GM21367 (cell line): ENCODE results near the gene TGFB3.
A peak's percentile ranks its signal among the peaks of the same experiment; 100 is the strongest.
"Not testable (repeated sequence)": the region's sequence is repeated elsewhere in the genome, so short reads cannot be mapped to it uniquely, and the experiment has no call there.

Experiments used
- ATAC-seq: cut with Tn5 transposase; IDR thresholded peaks from one replicate; pipeline ENCODE4 v1.9.1; 2021; ENCODE audit not compliant: unreplicated experiment

TGFB3 gene

GRCh38 chr14:75981426-75982265 is at the start of gene TGFB3:
Gene TGFB3, minus strand, starts transcription at chr14:75981995. Its CDS starts 1,102 bp downstream, at chr14:75980893.
- ATAC-seq, result peak; percentile 27

GRCh38 chr14:76024211-76024907 is 42.6 kb upstream of the TGFB3 start:
- ATAC-seq, result no peak

- no peak for ATAC-seq
These were observed 42.0 kb upstream of the TGFB3 start for GRCh38 chr14:76023757-76024156.

- ATAC-seq, result no peak
These were observed 41.2 kb upstream of the TGFB3 start for GRCh38 chr14:76022991-76023390.

DNA sequence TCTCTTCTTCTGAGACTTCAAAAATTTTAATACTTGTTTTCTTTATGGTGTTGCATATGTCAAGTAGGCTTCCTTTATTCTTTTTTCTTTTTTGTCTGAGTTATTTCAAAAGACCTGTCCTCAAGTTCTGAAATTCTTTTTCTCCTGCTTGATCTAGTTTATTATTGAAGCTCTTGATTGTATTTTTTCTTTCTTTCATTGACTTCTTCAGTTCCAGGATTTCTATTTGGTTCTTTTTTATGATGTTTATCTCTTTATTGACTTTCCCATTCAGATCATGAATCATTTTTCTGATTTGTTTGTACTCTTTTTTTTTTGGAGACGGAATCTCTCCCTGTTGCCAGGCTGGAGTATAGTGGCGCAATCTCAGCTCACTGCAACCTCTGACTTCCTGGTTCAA is 37.9 kb upstream of the TGFB3 start:
- ATAC-seq, result no peak

- no peak for ATAC-seq
These were observed 33.9 kb upstream of the TGFB3 start for GRCh38 chr14:76015668-76016067.

DNA sequence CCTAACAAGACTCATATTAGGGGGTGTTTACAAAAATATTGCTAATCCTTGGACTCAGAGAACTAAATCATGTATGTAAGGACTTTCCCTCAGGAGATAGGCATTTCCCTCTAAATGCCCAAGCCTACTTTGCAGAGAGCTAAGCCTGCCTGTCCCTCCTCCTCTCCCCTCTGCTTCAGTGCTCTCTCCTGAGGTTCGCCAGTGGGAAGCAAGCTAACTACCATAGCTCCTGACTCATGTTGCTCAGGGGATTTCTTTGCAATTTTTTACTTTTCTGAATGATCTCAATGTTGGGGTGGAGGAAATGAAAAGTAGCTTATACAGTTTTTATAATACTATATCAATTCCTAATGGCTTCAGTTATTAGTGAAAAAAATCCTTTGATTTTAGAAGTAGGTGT is 33.4 kb upstream of the TGFB3 start:
- no peak for ATAC-seq

- no peak for ATAC-seq
These were observed 30.6 kb upstream of the TGFB3 start for GRCh38 chr14:76012354-76012753.

GRCh38 chr14:76011930-76012329 is 30.1 kb upstream of the TGFB3 start:
- no peak for ATAC-seq

DNA sequence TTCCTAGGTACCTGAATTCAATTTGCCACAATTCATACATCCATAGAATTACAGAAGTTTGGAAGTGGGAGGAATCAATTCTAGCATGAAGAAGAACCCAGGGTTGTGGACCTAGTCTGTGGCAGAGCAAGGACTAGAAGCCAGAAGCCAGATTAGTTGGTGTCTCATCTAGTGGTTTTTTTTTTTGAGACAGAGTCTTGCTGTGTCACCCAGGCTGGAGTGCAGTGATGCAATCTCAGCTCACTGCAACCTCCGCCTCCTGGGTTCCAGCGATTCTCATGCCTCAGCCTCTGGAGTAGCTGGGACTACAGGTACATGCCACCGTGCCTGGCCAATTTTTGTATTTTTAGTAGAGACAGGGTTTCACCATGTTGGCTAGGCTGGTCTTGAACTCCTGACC is 27.8 kb upstream of the TGFB3 start:
- not testable (repeated sequence) for ATAC-seq

GRCh38 chr14:76007852-76008251 is 26.1 kb upstream of the TGFB3 start:
- ATAC-seq, result no peak

DNA sequence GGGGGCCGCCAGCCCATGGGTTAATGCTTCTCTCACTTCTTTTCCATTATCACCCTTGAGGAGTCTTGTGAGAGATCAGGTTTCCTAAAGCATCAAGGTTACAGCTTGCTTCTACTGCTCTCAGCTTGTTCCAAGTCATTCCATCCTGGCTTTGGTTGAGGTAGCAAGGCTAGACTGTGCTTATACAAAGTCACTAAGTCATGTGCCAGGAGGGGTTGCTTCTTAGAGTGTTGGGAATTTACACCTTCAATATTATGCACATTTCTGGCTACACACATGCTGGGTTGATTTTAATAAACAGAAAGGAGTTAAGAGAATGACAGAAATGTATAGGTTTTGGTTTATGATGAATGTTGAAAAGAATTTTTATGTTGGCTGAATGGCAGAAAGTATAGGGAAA is 25.6 kb upstream of the TGFB3 start:
- ATAC-seq, result no peak

DNA sequence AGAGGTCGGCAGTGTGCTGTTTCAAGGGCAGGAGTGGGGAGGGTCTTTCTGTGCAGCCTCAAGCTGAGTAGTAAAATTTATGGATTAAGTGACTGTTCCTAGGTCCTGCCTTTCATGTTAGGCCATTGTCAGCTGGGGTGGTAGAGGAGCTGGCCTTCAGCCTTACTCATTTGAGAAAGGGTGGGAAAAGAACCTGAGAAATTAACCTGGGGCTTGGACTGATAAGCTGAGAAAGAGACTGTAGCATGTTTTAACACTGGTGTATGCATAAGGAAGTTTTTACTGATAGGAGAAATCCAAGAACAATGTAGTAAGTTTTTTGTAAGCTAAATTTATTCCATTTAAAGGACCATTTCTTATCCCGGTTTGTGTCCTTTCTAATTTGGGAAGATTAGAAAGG is 24.5 kb upstream of the TGFB3 start:
- no peak for ATAC-seq

- ATAC-seq, result no peak
These were observed 20.6 kb upstream of the TGFB3 start for GRCh38 chr14:76002383-76002782.

GRCh38 chr14:75999511-76000190 is 17.9 kb upstream of the TGFB3 start:
- no peak for ATAC-seq

GRCh38 chr14:75996488-75996887 is 14.7 kb upstream of the TGFB3 start:
- no peak for ATAC-seq

GRCh38 chr14:75995372-75996041 is 13.7 kb upstream of the TGFB3 start:
- no peak for ATAC-seq

DNA sequence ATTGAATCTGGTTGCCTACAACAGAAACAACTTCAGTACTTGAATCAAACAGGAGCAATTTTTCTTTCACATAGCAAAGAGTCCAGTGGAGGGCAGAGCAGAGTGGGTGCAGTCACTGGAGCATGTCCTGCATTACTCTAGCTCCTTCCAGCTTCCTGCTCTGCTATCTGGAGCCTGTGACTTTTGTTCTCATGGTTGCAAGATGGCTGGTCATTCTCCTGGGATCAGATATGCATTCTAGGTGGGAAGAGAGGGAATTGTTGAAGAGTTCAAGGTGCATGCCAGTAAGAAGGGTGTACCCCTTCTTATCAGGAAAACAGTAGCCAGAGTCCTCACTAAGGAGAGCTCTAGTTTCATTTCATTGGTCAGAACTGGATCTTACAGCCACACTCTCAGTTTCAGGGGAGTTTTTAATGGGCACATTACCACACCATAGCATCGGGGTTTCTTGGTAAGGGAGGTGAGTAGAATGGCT is 11.8 kb upstream of the TGFB3 start:
- no peak for ATAC-seq

DNA sequence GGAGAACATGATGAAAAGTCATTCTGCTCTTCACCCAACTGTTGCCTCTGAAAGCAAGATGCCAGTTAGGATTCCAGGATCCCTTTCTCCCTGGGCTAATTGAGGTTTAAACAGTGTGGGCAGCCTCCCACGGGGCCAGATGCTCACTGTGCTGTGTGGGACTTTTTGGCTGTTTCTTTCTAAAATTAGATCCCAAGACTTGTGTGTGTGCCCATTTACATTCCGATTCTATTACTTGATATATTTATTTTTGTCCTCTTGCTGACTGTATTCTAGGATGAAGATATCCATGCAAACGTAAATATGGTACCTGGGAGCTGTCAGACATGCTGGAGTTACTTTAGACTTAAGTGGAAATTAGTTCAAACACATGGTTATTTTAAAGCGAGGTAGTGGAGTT is 10.0 kb upstream of the TGFB3 start:
- ATAC-seq, result no peak

DNA sequence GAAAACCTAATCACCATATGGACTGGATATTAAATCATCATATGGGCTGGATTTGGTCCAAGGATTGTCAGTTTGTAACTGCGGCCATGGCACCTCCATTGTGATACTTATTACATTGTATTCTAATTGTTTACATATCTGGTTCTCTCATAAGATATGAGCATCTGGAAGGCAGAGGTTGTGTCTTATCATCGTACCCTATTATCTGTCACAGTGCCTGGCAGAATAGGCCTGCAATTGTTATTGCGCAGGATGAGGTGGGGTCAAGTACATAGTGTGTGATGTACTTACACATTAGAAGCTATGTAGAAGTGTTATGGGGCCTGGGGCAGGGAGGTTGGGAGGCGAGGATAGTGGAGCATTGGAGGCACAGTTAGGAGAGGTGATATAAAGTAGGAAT is 8.5 kb upstream of the TGFB3 start:
- ATAC-seq, result no peak

GRCh38 chr14:75989134-75989533 is 7.3 kb upstream of the TGFB3 start:
- no peak for ATAC-seq
